SKM-1 (cell line): ENCODE measurements around the gene YJEFN3.

Experiments used
- DNase-seq: peaks from one replicate; lab custom pipeline; 2025; ENCODE audit not compliant: unreplicated experiment; lab: John Stamatoyannopoulos, UW

YJEFN3 gene

GRCh38 chr19:19537075-19538048 lies 8.7 kb downstream of the YJEFN3 start:
- no peak for DNase-seq

GRCh38 chr19:19538061-19538784 lies 9.5 kb downstream of the YJEFN3 start, which contains the start of gene CILP2:
Gene CILP2 (plus strand): TSS chr19:19538265. CDS start chr19:19538350, 85 bp downstream.
- DNase-seq, result no peak

GRCh38 chr19:19538785-19539166 lies 10.1 kb downstream of the YJEFN3 start:
- no peak for DNase-seq

- no peak for DNase-seq
These were observed 11.0 kb downstream of the YJEFN3 start for GRCh38 chr19:19539698-19540063.

GRCh38 chr19:19540064-19540714 lies 11.5 kb downstream of the YJEFN3 start:
- no peak for DNase-seq

GRCh38 chr19:19540715-19541515 lies 12.2 kb downstream of the YJEFN3 start:
- DNase-seq, result no peak

- no peak for DNase-seq
These were observed 12.9 kb downstream of the YJEFN3 start for GRCh38 chr19:19541616-19542015.

GRCh38 chr19:19542507-19542906 lies 13.8 kb downstream of the YJEFN3 start:
- DNase-seq, result peak; percentile 78

- no peak for DNase-seq
These were observed 14.4 kb downstream of the YJEFN3 start for GRCh38 chr19:19543101-19543500.

- DNase-seq, result no peak
These were observed 14.9 kb downstream of the YJEFN3 start for GRCh38 chr19:19543640-19544039.

- no peak for DNase-seq
These were observed 15.7 kb downstream of the YJEFN3 start for GRCh38 chr19:19544257-19544953.

- no peak for DNase-seq
These were observed 16.4 kb downstream of the YJEFN3 start for GRCh38 chr19:19544954-19545591.

GRCh38 chr19:19545707-19546106 lies 17.0 kb downstream of the YJEFN3 start:
- no peak for DNase-seq

GRCh38 chr19:19546751-19547162 lies 18.0 kb downstream of the YJEFN3 start:
- no peak for DNase-seq

GRCh38 chr19:19547674-19548336 lies 19.1 kb downstream of the YJEFN3 start:
- DNase-seq, result no peak

GRCh38 chr19:19548915-19549759 lies 20.4 kb downstream of the YJEFN3 start:
- DNase-seq, result peak; percentile 11

GRCh38 chr19:19549804-19550464 lies 21.2 kb downstream of the YJEFN3 start:
- DNase-seq, result no peak

GRCh38 chr19:19550485-19550929 lies 21.8 kb downstream of the YJEFN3 start:
- no peak for DNase-seq
